Stomach (tissue), 9 donors: ENCODE data around the gene PCDHGC5. TPM values are rescaled to one million over a fixed set of nuclear protein-coding genes. Genes with fewer than 3 reads are reported as not detected.

ENCODE experiments used
- DNase-seq, 2 donors: peaks; one replicate each; pipeline versions ENCODE4 v3.0.0 to v3.0.0-alpha.2; 2013 to 2019
- H3K27ac ChIP-seq, 5 donors: fragments of 200-600 bp in 4 of 5; sonication (generic) in 4 of 5; one replicate each; pipeline ENCODE4 v1.5.1; 2013 to 2019; ENCODE audit warnings: mild to moderate bottlenecking in 1 of 5, moderate library complexity in 1 of 5
- H3K27me3 ChIP-seq, 3 donors: fragments of 200-600 bp; sonication (generic); one replicate each; pipeline ENCODE4 v1.5.1; 2017 to 2019; ENCODE audit warnings: mixed run types in 1 of 3
- H3K36me3 ChIP-seq, 4 donors: fragments of 200-600 bp; sonication (generic); 1 replicate in 3 of 4; 2 replicates in 1 of 4; pipeline ENCODE4 v1.5.1; 2016 to 2019
- H3K4me1 ChIP-seq, 4 donors: fragments of 200-600 bp; sonication (generic); one replicate each; pipeline ENCODE4 v1.5.1; 2016 to 2019
- H3K4me3 ChIP-seq, 4 donors: fragments of 200-600 bp; sonication (generic) in 3 of 4; one replicate each; pipeline ENCODE4 v1.5.1; 2016 to 2019; ENCODE audit warnings: mild to moderate bottlenecking in 1 of 4
- H3K9me3 ChIP-seq, 4 donors: fragments of 200-600 bp; sonication (generic); one replicate each; pipeline ENCODE4 v1.5.1; 2016 to 2019
- EP300 ChIP-seq: sonication (generic); formaldehyde crosslinking; IDR thresholded peaks from one replicate; pipeline ENCODE4 v1.6.1; 2017; ENCODE audit warnings: antibody characterized with exemption
- POLR2A ChIP-seq, 4 donors: fragments of 450-650 bp; IDR thresholded peaks; one replicate each; pipeline ENCODE4 v1.6.1; 2016; ENCODE audit warnings: antibody characterized with exemption in 4 of 4, control low read depth in 2 of 4, mild to moderate bottlenecking in 1 of 4, moderate library complexity in 1 of 4
- POLR2AphosphoS5 ChIP-seq, 3 donors: sonication (generic); formaldehyde crosslinking; IDR thresholded peaks; one replicate each; pipeline ENCODE4 v1.6.1; 2016; ENCODE audit warnings: antibody characterized with exemption in 3 of 3
- WGBS, 5 donors: extraction: QIAGEN DNeasy Blood & Tissue Kit in 3 of 5; methylation state at CpG; one replicate each; pipeline versions ENCODE4 v1.1.5 to v1.1.7; 2013 to 2018; 5-methylcytosine and 5-hydroxymethylcytosine counted together
- intact Hi-C: fragments of 100-400 bp; cut with DNase I; formaldehyde crosslinking; loops from one replicate; pipeline ENCODE4 v1.15.1; 2023; ENCODE audit warnings: low total_unique reads
- polyA plus RNA-seq, 3 donors: library from polyadenylated mRNA; stranded (reverse); fragments of 200-250 nt; gene quantifications; one replicate each; pipeline ENCODE4 v1.2.3, GENCODE V29; 2013
- total RNA-seq, 5 donors: library from RNA; depleted of rRNA; stranded (reverse); fragments of >200 nt; gene quantifications; one replicate each; pipeline versions ENCODE4 v1.1.0 to v1.2.3, GENCODE V29; 2014 to 2016
- TF ChIP-seq, protein P1 (sequence below), 7 experiments: fragments of 450-650 bp in 4 of 7; fragments of 200-600 bp in 3 of 7; sonication (generic) in 3 of 7; IDR thresholded peaks; one replicate each; pipeline ENCODE4 v1.5.1; 2016 to 2019; ENCODE audit warnings: antibody characterized with exemption in 7 of 7, control low read depth in 2 of 7, mild to moderate bottlenecking in 1 of 7
- donor health status: healthy with polysubstance abuse.
- donor health status: Bipolar disorder and iron deficiency.
- donor health status: healthy.

PCDHGC5 gene
- total and polyA plus RNA-seq, 8 donors: 0.08 to 3.5 (median 2.0) TPM; not detected in 3

DNA sequence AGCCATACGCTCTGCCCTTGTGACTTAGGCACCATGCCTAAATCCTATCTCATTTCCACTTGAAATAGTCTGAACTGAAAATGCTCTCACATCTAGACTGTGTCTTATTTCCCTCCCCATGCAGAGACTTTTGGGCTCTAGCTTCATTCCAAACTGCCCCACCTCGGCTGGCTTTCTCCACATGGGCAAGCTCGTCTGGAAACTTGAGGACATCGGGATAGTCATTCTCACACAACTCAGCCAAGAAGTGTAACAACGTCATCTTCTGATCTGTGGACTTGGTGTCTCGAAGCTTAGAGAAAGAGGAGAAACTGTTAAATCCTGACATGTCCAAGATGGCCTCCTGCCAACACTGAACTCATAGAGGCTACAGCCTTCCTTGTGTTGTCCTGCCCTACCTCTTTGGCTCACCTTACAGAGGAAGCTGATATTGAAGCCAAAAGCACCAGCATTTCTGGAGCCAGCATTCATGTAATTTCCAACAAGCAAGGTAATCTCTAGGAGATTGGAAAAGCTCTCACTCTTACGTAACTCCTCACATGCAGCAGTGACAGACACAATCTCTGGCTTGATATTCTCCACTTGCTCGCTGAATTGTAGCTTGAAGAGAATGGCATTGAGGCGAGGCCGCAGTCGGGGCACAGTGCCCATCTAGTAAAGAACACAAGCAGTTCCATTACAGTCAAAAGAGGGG is 39.6 kb downstream of the PCDHGC5 start:
- Histone ChIP-seq H3K4me1 (peaks cover 5 to 43% (median 25%) of the 10 kb centered on the region in 4 donors), H3K27me3 (no peaks in the 10 kb centered on the region), H3K36me3 (peaks cover 23 to 91% (median 81%) of the 10 kb centered on the region in 4 donors), H3K27ac (peak overlapping the region in 4 of 5 donors; percentile 62 to 74 (median 66)), H3K9me3 (no peaks in the 10 kb centered on the region), H3K4me3 (no peak overlapping the region)
- intact Hi-C loops: loop anchor here (10.0 kb wide), 2 partner anchors 54 to 114 kb away; partner anchors contain the start of genes PCDHGA10, PCDHGB7 and PCDHGC3
- TF ChIP-seq, protein P1, sequence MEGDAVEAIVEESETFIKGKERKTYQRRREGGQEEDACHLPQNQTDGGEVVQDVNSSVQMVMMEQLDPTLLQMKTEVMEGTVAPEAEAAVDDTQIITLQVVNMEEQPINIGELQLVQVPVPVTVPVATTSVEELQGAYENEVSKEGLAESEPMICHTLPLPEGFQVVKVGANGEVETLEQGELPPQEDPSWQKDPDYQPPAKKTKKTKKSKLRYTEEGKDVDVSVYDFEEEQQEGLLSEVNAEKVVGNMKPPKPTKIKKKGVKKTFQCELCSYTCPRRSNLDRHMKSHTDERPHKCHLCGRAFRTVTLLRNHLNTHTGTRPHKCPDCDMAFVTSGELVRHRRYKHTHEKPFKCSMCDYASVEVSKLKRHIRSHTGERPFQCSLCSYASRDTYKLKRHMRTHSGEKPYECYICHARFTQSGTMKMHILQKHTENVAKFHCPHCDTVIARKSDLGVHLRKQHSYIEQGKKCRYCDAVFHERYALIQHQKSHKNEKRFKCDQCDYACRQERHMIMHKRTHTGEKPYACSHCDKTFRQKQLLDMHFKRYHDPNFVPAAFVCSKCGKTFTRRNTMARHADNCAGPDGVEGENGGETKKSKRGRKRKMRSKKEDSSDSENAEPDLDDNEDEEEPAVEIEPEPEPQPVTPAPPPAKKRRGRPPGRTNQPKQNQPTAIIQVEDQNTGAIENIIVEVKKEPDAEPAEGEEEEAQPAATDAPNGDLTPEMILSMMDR (IDR thresholded peaks at IDR 0.05): no peak
- TF ChIP-seq POLR2AphosphoS5 (IDR thresholded peaks at IDR 0.05) (no peak), POLR2A (IDR thresholded peaks at IDR 0.05) (no peak), EP300 (no peak)
- WGBS, 5 donors: 58 to 72% (median 64%) methylated on average over 11 of the region's 11 CpGs
- peak in 1 of 2 donors; percentile 73 for DNase-seq

DNA sequence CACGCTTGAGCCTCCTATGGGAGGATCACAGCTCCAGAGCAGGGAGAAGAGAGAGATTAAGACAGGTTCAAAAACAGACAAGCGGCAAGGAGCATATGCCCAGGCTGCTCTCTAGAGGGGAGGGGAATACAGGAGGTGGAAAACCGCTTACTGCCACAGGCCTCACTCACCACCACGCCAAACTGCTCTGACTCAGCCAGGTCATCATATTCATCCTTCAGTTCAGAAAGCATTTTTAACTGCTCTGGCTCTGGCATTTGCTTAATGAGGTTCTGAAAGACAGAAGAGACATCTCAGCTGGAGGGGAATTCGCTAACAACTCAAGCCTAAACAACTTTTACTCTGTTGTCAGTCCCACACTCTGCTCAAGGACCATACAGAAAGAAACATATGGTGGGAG is 40.1 kb downstream of the PCDHGC5 start:
- TF ChIP-seq EP300: no peak
- TF ChIP-seq, protein P1 (IDR thresholded peaks at IDR 0.05): no peak
- no peak for TF ChIP-seq POLR2AphosphoS5 (IDR thresholded peaks at IDR 0.05)
- TF ChIP-seq POLR2A (IDR thresholded peaks at IDR 0.05): no peak
- Histone ChIP-seq H3K27ac (peak overlapping the region in 4 of 5 donors; percentile 62 to 74 (median 66)), H3K4me1 (peaks cover 5 to 37% (median 23%) of the 10 kb centered on the region in 4 donors), H3K36me3 (peaks cover 23 to 91% (median 81%) of the 10 kb centered on the region in 4 donors), H3K27me3 (no peaks in the 10 kb centered on the region), H3K4me3 (no peak overlapping the region), H3K9me3 (no peaks in the 10 kb centered on the region)
- DNase-seq: peak in 1 of 2 donors; percentile 62
- 65 to 91% (median 76%) methylated on average over 5 of the region's 5 CpGs for WGBS, 5 donors
- intact Hi-C loops: loop anchor here (10.0 kb wide), 2 partner anchors 54 to 114 kb away; partner anchors contain the start of genes PCDHGA10, PCDHGB7 and PCDHGC3

DNA sequence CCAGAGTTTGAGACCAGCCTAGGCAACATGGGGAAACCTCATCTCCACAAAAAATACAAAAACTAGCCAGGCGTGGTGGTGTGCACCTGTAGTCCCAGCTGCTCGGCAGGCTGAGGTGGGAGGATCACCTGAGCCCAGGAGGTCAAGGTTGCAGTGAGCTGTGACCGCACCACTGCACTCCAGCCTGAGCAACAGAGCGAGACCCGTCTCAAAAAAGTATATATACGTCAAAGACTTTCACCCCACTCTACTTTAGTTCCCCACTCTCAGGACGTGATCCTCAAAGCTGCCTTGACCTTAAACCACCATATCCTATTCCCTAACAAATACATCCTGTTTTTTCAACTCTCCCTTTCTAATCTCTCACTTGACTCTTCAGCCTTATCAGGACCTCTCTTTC is 41.0 kb downstream of the PCDHGC5 start:
- WGBS, 5 donors: 88 to 93% (median 89%) methylated on average over 7 of the region's 7 CpGs
- DNase-seq: no peak
- TF ChIP-seq, protein P1 (IDR thresholded peaks at IDR 0.05): no peak
- TF ChIP-seq POLR2A (IDR thresholded peaks at IDR 0.05): no peak
- intact Hi-C loops: loop anchor here (10.0 kb wide), 3 partner anchors 55 to 205 kb away; partner anchors contain the start of genes PCDHGA10, PCDHGB7, PCDHGC3 and TAF7
- no peak overlapping the region for H3K4me3 ChIP-seq
- H3K27ac ChIP-seq: peak overlapping the region in 4 of 5 donors; percentile 62 to 74 (median 66)
- H3K4me1 ChIP-seq: peaks cover 5 to 28% (median 14%) of the 10 kb centered on the region in 4 donors
- H3K27me3 ChIP-seq: no peaks in the 10 kb centered on the region
- H3K36me3 ChIP-seq: peaks cover 22 to 95% (median 84%) of the 10 kb centered on the region in 4 donors
- no peaks in the 10 kb centered on the region for H3K9me3 ChIP-seq

DNA sequence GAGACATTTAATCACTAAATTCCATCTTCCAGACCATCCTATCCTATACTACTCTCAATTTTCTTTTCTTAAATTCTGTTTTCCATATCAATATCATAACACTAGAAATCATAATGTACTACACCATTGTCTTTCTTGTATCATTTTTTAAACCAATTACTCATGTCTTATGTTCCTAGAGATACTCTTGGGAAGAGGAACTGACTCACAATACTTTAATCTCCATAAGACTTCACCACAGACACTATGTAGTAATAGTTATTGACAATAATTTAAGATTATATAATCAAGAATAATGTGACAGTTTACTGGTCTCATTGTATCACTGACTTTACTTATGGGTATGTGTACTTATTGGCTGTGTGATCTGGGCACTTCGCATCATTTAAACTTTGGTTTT is 43.8 kb downstream of the PCDHGC5 start:
- no peaks in the 10 kb centered on the region for H3K9me3 ChIP-seq
- no peak for DNase-seq

More for the DNA sequence above, 43.8 kb downstream of the PCDHGC5 start:
- Histone ChIP-seq H3K4me3 (no peak overlapping the region), H3K27ac (no peak overlapping the region), H3K27me3 (no peaks in the 10 kb centered on the region), H3K4me1 (peaks cover 0 to 15% (median 6%) of the 10 kb centered on the region in 4 donors), H3K36me3 (peaks cover 9 to 86% (median 71%) of the 10 kb centered on the region in 4 donors)
- TF ChIP-seq EP300 (no peak), POLR2A (IDR thresholded peaks at IDR 0.05) (no peak), POLR2AphosphoS5 (IDR thresholded peaks at IDR 0.05) (no peak)
- TF ChIP-seq, protein P1 (IDR thresholded peaks at IDR 0.05): no peak
- intact Hi-C loops: loop anchor here (10.0 kb wide), 1 partner anchor 208 kb away; the partner anchor contains the start of gene TAF7
- WGBS, 5 donors: 96 to 100% (median 99%) methylated on average over 1 of the region's 1 CpG
